Activated gamma-delta T cell treated with anti-CD3 and anti-CD28 coated beads, Interleukin-2, amount 50 U/mL, for 16 hours (primary cell): Measurements from ENCODE around the gene COL23A1.

ENCODE experiments used
- DNase-seq: peaks from one replicate; pipeline ENCODE4 v3.0.0-alpha.2; 2020; ENCODE audit warnings: low read depth

Gene COL23A1

DNA sequence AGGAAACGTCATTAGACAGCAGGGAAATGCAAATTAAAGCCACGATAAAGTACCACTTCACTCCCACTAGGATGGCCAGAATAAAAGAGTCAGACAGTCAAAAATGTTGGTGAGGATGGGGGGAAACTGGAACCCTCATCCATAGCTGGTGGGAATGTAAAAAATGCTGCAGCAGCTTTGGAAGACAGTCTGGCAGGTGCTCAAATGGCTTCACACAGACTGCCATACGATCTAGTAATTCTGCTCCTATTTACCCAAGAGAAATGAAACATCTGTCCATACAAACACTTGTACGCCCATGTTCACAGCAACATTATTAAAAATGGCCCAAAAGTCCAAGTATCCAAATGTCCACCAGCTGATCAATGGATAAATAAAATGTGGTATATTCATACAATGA lies 198.7 kb downstream of the COL23A1 start:
- no peak for DNase-seq

DNA sequence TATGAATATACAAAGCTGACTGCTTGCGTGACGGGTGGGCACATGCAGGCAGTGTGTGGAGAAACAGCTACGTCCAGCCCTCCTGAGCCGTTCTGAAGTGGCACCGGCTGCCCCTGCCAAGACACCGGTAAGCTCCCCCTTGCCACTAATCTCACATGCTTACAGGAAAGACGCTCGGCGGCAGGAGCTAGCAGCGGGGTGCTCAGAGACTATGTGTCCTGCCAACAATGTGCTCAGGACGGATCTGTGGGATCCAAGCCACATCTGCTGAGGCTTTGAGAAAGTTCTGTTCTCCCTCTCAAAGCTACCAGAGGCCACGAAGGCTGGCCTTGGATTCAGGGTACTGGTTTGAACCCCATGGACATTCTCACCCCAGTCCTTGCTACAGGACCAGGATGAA lies 200.4 kb downstream of the COL23A1 start:
- no peak for DNase-seq

DNA sequence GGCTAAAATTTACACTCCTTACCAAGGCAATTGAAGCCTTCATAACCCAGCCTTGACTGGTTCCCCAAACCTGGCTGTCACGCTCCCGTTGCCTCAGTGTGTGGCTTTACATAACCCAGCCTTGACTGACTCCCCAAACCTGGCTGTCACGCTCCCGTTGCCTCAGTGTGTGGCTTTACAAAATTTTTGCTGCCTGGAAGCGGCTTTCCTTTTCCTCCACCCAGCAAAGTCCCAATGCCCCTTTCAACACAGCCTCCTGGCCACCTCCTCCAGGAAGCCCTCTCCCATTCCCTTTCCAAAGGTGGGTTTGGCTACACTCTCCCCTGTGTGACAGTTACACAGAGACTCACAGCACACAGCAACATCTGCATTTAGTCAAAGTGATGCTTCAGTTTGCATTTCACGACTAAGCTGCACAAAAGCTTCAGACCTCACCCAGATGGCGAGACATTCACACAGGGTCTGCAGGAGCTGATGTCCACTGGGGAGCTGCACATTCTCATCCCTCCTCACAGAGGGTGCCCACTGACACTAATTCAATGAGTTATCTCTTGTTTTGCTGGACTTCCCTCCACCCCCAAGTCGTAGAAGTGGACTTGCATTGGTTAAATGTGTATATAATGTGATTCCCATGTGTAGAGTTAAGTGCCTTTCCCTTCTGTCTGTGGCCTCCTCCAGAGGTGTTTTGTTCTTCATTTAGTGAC lies 201.0 kb downstream of the COL23A1 start:
- DNase-seq, result no peak

DNA sequence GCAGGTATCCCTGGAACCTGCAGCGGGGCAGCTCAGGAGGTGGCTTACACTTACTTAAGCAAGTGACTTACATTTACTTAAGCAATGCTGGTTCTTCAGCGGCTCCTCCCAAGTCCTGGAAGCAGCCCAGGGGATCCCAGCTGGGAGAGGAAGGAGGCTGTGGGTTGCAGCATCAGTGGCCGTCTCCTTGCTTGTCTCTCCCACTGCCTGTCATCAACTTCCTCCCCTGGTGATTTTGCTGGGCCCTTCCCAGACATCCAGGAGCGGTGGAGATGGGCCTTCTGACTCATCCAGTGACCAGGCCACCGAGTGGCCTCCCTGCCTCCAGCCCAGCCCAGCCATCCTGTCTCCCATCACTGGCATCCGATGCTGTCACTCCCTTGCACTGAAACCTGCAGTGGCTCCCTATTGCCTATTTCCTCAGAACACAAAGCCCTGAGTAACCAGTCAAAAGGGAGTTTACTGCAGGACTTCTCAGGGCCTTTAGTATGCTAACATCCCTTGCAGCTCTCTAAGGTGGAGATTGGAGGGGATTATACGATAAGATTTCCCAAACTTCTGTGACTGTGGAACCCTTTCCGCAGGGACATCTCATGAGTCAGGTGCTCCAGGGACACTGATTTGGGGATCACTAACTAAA lies 201.7 kb downstream of the COL23A1 start:
- no peak for DNase-seq

DNA sequence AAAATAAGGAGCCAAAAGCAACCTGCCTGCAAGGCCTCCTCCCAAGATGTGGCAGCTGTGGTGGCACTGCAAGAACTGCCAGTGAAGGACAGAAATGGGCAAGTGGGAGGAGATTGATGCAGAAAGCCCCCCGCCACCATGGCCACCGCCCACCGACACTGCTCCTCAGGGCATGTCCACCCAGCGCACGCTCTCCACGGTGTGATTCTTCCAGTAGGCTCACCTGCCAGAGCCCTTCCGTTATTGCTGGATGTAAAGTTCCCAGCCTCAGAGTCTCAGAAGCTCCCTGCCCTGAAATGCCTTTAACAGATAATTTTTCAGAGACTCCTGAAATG lies 202.4 kb downstream of the COL23A1 start:
- no peak for DNase-seq

DNA sequence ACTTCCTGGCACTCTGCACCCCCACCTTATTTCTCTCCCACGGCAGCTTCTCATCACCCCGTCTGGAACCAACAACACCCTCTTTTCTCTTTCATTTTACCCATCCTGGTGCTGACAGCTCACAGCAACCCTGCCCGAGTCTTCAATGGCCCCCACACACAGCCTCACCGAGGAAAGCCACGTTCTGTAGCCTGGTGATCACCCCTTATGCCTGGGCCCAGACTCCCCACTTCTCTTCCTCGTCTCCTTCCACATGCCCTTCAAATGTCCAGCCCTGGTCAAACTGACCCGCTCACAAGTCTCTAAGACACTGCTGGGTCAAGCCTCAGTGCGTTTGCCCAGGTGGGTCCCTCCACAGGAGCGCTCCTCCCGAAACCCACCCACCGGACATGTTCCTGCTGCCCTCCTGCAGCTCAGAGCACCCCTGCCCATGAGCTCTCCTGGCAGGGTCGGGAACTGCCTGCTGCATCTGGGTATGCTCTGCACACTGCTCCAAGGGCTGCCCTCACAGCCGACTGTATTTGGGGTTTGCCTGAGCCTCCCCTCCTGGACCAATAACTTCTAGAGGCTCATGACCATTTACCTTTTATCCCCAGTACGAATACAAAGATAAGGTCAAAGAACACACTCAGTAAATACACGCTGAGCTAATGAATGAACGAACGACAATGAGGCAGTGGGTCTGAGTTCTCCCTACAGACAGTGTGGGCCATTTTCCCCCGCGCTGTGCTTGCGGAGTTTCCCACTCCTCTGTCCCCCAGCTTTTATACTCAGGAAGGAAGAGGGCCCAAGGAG lies 202.9 kb downstream of the COL23A1 start:
- DNase-seq, result no peak

DNA sequence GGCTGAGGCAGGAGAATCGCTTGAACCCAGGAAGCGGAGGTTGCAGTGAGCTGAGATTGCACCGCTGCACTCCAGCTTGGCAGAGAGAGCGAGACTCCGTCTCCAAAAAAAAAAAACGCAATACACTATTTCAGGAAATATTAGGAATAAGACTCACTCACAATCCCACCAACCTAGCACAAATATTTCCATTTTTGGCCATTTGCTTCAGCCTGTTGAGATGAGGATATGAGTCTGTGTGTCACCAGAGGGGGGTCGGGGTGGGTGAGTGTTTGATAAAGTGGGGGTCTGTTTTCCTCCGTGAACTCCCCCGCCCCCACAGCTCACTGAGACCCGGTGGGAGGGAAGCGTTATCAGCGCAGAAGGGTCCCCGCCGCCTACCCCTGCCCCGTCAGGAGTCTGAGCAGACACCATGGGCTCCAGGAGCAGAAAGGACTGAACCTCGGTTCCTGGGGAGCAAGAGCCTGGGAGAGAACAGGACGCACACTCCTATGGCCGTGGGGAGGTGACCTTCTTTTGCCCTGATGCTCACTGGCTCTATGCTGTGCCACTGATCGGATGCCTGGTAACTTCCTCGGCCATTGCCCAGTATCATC lies 203.8 kb downstream of the COL23A1 start:
- DNase-seq, result no peak

DNA sequence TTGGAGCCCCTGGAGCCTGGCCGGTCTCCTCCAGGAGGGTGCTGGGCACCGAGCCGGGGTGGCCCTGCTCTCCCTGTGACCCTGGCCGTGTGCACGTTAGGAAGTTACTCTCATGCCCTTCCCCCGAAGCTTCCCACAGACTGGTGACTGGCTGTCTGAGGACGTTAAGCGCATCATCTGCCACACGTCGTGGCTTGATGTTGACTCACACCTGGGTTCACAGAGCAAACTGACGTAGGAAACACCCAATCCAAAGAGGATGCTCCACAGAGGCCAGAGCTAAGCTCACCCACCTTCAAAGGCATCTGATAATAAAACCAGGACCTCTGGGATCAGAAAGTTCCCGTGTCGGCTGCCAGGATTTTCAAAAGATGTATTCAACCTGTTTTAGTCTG lies 204.7 kb downstream of the COL23A1 start:
- no peak for DNase-seq

DNA sequence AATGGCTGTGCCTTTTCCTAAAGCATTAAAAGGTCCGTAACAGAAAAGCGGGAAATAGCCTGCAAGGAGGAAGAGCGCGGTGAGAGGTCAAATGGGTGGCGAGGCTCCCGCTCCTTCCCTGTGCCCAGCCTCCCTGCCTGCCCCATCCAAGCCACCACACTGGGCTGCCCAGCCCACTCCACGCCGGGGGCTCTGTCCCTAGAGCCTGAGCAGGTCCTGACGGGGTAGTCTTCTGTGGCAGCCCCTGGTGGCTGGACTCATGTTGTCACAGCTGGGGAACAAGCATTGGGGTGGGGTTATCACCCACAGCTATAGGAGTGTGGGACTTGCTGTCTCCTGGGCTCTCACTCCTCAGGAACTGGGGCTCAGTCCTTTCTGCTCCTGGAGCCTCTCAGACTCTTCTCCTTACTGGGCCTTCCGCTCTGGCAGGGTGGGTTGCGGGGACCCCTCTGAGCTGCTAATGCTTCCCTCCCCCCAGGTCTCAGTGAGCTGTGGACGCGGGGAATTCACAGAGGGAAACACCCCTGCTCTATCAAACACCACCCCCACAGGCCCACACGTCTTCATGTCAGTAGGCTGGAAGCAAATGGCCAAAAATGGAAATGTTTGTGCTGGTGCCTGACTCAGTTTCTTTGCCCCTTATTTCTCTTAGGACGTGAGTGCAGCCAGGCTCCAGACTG lies 205.2 kb downstream of the COL23A1 start:
- no peak for DNase-seq

DNA sequence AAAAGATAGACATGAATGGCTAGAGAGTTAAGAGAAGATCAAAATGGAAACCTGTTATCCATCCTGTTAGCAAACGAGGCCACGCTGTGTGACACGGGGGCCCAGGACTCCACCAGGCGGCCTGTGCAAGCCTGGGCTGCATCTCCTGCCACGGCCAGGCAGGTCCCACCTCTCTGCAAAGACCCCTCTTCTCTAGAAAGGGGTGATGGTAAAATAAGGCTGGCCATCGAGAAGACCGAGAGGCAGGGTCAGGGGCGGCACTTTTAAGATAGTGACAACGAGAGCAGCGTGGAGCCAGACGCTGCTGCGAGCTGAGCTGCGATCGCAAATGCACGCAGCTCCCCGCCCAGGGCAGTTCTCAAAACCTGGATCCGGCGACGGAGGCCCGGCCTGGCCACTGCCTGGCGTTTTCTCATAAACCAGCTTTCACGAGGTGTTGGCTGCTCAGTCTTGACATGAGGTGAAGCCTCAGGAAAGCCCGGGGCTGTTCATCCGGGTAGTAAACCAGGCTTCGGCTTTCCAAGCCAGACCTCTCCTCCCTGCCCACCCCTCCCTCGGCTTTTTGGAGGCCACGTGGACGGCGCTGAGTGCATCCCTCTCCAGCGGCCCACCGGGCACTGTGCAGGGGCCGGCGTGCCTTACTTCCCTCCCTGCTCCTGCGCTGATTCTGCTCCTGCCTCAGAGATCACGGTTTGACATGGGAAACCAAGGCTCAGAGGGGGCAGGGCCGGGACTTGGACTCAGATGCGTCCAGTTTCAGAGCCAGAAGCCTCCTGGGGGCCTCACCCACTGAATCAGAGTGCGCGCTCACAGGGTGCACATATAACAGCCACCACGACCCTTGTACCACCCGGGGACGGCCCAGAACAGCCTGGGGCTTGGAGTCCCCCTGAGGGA lies 206.0 kb downstream of the COL23A1 start:
- no peak for DNase-seq

DNA sequence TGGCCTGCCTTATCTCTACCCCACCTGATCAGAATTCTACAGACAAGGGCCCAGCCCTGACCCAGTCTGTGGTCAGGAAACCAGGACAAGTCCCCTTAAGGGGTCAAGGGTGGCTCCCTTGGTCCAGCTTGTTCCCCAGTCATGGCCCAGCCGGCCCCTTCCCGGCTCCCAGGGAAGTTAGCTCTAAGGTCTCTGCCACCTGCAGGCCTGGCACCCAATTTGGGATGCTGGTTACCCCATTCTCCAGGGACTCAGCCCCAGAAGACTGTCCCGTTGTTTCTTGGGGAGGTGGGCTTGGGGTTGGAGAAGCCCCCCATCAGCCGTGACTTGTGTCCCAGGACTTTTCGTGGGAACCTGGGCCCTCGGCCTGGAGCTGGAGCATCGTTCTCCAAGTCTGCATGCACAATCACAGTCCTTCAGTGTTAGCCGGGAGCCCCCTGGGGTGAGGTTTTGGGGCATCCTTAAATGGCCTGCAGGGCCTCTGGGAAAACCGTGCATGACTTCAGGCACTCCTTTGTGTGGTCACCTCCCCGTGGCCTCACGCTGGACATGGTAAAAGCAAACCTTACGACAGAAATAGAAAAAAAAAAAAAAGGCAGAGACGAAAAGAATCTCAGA lies 206.8 kb downstream of the COL23A1 start:
- DNase-seq, result no peak

DNA sequence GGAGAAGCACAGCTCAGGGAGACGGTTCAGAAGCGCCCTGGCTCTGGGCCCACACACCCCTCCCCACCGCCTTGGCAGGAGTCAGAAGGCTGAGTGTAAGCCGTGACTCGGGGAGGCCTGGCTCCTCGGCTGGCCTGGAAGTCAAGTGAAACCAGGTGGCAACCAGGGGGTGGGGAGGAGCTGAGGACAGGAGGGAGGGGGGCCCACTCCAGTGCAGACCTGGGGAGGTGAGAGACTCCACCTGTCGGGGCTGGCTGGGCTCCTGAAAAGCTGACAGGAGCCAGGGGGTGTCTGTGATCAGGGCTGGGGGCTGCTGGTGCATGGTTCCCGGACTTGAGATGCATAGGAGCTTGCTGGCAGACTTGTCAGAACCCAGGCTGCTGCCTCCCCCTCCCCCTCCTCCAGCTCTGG lies 207.4 kb downstream of the COL23A1 start:
- no peak for DNase-seq

DNA sequence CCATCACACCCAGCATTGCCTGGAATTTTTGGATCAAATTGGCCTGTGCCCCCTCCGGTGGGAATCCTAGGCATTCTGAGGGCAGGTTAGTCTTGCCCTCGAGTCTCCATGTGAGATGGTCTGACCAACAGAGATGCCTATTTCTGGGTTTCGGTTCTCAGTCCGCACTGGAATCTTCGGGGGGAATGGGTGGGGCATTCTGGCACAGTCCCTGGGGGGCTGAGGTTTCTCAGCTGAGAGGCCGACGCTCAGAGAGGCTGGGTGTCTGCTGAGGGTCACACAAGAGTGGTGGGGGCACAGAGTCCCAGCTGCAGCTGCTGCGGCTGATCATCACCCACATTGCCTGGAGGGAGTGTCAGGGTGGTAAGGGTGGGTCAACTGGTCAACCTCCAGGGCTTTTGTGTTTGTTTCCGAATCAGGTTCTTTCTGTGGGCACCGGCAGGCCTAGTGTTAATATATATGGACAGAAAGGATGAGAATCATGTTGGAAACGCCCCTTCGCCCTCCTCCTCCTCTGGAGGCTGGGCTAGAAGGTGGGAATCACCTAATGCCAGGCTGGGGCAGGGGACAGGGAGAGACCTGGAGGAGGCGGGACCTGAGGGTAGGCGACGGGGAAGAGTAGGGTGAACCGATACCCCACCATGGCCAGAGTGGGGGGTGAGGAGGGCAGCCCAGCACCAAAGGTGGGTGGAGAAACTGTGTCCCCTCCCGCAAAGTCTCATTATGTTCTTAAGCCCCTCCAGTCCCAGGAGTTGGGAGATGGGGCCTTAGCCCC lies 208.1 kb downstream of the COL23A1 start:
- DNase-seq, result no peak

DNA sequence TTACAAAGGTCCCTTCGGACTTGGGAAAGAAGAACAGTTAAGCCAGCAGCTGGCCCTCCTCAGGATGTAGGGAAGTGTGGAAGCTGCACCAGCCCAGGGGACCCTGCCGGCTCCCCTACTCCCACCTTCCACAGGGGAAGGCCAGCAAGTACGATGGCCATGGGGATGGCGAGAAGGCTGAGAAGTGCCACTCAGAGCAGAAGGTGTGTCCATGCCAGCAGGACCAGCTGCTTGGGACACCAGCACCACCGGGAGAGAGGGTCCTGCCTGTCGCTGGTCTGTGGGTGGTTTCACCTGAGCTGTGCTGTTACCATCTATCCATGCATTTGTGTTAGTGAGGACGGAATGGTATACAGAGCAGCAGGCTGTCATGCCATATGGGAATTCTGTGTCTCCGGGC lies 209.0 kb downstream of the COL23A1 start:
- no peak for DNase-seq

DNA sequence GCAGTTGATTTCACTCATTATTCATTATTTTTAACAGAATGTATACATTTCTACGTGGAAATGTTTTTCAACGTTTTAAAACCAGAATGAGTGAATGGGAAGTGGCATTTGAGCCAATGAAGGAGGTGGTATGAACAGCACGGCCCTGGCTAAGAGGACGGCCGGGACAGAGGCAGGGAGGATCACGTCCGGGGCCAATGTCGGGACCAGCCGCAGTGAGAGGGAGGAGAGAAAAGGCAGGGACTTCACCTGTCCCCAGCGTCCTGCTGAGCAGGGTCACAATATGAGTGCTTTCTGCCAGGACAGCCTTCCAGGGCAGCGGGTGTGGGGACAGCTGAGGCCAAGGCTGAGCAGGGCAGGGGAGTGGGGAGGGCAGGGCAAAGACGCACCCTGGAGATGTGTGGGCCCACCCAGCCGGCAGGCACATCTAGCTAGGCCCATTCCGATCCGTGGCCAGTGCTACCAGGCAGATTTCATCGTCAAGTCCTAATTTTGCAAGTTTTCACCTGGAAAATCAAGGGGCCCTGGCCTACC lies 209.6 kb downstream of the COL23A1 start:
- DNase-seq, result no peak

DNA sequence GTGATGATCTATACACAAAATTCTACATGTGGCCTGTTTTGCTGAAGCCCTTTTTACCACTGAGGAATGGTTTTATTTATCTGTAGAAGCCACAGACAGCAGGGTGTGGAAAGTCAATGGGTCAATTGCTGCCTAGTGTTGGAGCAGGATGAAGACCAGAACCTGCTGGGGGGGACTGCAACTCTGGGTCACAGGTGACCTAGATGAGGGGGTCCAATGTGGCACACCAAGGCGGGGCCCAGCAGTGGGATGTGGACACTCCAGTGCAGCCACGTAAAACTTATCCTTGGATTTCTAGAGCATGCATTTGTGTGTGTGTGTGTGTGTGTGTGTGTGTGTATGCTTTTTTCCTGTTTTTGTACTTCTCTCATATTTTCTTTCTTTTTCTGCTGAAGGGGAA lies 210.1 kb downstream of the COL23A1 start:
- no peak for DNase-seq

DNA sequence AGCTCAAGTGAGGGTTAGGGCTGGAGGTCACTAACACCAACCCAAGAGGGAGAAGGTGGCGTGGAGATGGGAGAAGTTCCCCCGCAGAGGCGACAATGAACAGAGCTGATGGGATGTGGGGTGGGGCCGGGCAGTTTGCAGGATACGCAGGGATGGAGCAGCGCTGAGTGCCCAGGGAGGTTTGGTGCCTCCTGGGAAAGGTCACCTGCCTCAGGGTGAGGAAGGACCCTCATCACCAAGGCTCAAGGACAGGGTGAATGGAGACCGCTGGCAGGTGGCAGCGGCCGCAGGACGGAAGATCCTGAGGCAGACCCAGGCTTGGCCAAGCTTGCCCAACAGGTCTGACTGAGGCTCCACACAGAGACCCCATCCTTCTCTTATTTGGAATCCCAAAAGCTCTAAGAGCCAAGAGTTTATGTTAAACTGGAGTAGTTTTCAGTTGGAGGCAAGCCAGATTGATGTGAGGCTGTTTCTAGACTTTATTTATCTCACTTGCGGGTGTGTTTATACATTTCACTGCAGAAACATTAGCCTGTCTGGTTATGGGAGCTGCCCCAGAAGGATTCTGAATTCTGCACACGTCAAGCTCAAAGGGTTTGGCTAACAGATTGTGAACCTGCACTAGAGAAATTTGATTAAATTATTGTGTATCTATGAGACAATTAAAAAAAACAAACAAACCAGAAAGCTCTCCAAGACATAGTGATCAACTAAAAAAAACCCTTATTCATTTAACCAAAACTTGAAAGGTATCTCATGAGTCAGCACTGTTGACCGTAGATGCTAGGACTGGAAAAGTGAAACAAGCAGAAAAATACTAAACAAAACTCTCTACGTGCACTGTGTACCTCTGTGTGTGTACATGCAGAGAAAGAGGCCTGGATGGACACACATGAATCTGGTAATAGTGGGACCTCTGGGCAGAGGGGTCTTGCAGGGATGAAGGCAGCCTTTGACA lies 211.4 kb downstream of the COL23A1 start:
- DNase-seq, result no peak

DNA sequence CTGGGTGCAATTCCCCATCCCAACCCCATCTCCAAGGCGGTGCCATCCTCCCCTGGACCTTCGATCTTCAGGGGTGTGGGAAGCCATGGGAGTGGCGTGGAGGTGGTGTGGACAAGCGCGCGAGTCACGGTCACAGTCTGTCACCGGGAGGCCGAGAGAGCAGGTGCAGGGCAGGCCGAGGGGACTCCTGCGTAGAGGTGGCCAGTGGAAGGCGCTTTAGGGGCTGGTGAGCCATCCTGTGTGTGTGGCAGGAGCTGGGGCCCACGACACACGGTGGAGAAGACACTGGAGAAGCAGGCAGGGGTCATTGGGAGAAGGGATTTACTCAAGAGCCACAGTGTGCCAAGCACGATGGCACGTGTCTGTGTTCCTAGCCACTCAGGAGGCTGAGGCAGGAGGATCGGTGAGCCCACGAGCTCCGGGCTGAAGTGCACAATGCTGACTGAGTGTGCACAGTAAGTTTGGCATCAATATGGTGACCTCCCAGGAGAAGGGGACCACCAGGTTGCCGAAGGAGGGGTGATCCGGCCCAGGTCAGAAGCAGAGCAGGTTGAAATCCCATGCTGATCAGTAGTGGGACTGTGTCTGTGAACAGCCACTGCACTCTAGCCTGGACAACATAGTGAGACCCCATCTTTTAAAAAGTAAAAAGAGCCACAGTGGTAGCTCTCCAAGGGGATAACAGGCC lies 212.5 kb downstream of the COL23A1 start:
- DNase-seq, result no peak
